GM03348 (cell line): ENCODE measurements around the gene DCUN1D1.

Experiments used
- DNase-seq: peaks from one replicate; pipeline ENCODE4 v3.0.0; 2012; ENCODE audit warnings: low spot score

Gene DCUN1D1

DNA sequence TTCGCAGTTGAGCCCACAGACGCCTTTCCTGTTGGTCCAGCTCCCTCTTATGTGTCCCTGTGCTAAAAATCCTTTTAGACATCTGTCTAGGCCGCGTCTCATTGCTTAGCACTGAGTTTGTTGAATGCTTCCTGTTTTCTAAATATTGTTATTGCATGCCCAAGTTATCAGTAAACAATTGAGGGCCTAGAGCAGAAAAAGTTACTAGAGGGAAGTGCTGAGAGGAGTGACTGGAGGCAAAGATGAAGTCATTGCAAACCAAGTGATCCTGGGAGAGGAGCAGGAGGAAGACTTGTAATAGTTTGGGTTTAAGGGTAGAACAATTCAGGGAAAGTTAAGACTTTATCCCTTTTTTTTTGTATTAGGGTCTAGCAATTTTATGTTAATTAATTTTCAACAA lies 88.1 kb downstream of the DCUN1D1 start:
- DNase-seq = no peak

- DNase-seq = no peak
Observed at GRCh38 chr3:182891364-182891763, 89.0 kb downstream of the DCUN1D1 start.

- no peak for DNase-seq
Observed at GRCh38 chr3:182889948-182890629, 90.2 kb downstream of the DCUN1D1 start.
